HEK293 (cell line): ENCODE results near the gene CREBBP.

Experiments used
- CTCF ChIA-PET: fragments of 350-600 bp; formaldehyde crosslinking; extraction: SDS; loops from one replicate; lab custom pipeline; 2021; ENCODE audit warnings: antibody characterized with exemption; lab: Yijun Ruan, JAX
- POLR2A ChIA-PET: fragments of 300-600 bp; formaldehyde crosslinking; extraction: SDS; loops from one replicate; lab custom pipeline; 2020; ENCODE audit warnings: antibody characterized with exemption, inconsistent platforms; lab: Yijun Ruan, JAX
- H3K27ac ChIP-seq: fragments of 200-500 bp; sonication (Bioruptor generic); 2 replicates; pipeline ENCODE4 v1.5.1; 2014; ENCODE audit warnings: low read depth, low read length, control low read depth, inconsistent platforms; ENCODE audit errors: extremely low read depth
- H3K36me3 ChIP-seq, 2 experiments: fragments of 200-500 bp in 1 of 2; sonication (Bioruptor generic) in 1 of 2; 1 replicate in 1 of 2; 2 replicates in 1 of 2; pipeline ENCODE4 v1.5.1; 2014 to 2017; ENCODE audit warnings: inconsistent platforms in 2 of 2, low read length in 2 of 2; ENCODE audit not compliant: control insufficient read depth in 2 of 2, insufficient read depth in 1 of 2
- H3K4me1 ChIP-seq: fragments of 200-500 bp; sonication (Bioruptor generic); 2 replicates; pipeline ENCODE4 v1.5.1; 2014; ENCODE audit warnings: mild to moderate bottlenecking, low read length, inconsistent platforms; ENCODE audit not compliant: control insufficient read depth, insufficient read depth
- H3K4me3 ChIP-seq: 2 replicates; pipeline ENCODE4 v1.5.1; 2011; ENCODE audit warnings: low read depth, mild to moderate bottlenecking, control low read depth, low read length, moderate library complexity
- H3K9me3 ChIP-seq: fragments of 200-500 bp; sonication (Bioruptor generic); 2 replicates; pipeline ENCODE4 v1.5.1; 2014; ENCODE audit warnings: low read depth, low read length, inconsistent platforms; ENCODE audit not compliant: control insufficient read depth, insufficient read depth
- AEBP2 ChIP-seq: fragments of 450-650 bp; formaldehyde crosslinking; IDR thresholded peaks from 2 replicates; pipeline ENCODE4 v1.5.1; 2016; ENCODE audit warnings: missing biosample characterization, missing genetic modification characterization, borderline replicate concordance
- FEZF1 ChIP-seq: fragments of 450-650 bp; formaldehyde crosslinking; IDR thresholded peaks from 2 replicates; pipeline ENCODE4 v1.5.1; 2016; ENCODE audit warnings: missing biosample characterization, missing genetic modification characterization
- HOXA7 ChIP-seq: sonication (generic); formaldehyde crosslinking; IDR thresholded peaks from 2 replicates; pipeline ENCODE4 v1.8.1; 2022; ENCODE audit warnings: missing genetic modification reagents, borderline replicate concordance
- KLF1 ChIP-seq: fragments of 450-650 bp; formaldehyde crosslinking; IDR thresholded peaks from 2 replicates; pipeline ENCODE4 v1.5.1; 2016; ENCODE audit warnings: missing biosample characterization, missing genetic modification characterization
- KLF8 ChIP-seq: fragments of 450-650 bp; formaldehyde crosslinking; IDR thresholded peaks from 2 replicates; pipeline ENCODE4 v1.5.1; 2016; ENCODE audit warnings: missing biosample characterization, missing genetic modification characterization
- MEIS1 ChIP-seq: sonication (generic); formaldehyde crosslinking; IDR thresholded peaks from 2 replicates; pipeline ENCODE4 v1.8.1; 2022; ENCODE audit warnings: missing genetic modification reagents, mild to moderate bottlenecking, borderline replicate concordance
- MZF1 ChIP-seq: fragments of 450-650 bp; formaldehyde crosslinking; IDR thresholded peaks from 2 replicates; pipeline ENCODE4 v1.5.1; 2017; ENCODE audit warnings: missing biosample characterization, missing genetic modification characterization, borderline replicate concordance
- RBAK ChIP-seq: fragments of 450-650 bp; formaldehyde crosslinking; IDR thresholded peaks from 2 replicates; pipeline ENCODE4 v1.5.1; 2016; ENCODE audit warnings: missing biosample characterization, missing genetic modification characterization
- SALL2 ChIP-seq: fragments of 450-650 bp; formaldehyde crosslinking; IDR thresholded peaks from 2 replicates; pipeline ENCODE4 v1.5.0; 2017; ENCODE audit warnings: missing biosample characterization, mild to moderate bottlenecking, missing genetic modification characterization, borderline replicate concordance
- SETDB1 ChIP-seq: IDR thresholded peaks from one replicate; pipeline ENCODE4 v1.6.1; 2017; ENCODE audit warnings: mild to moderate bottlenecking, low read length, moderate library complexity, mixed read lengths; ENCODE audit not compliant: insufficient read length
- SP7 ChIP-seq: fragments of 450-650 bp; formaldehyde crosslinking; IDR thresholded peaks from 2 replicates; pipeline ENCODE4 v1.5.1; 2016; ENCODE audit warnings: missing biosample characterization, missing genetic modification characterization
- WT1 ChIP-seq: fragments of 450-650 bp; formaldehyde crosslinking; IDR thresholded peaks from 2 replicates; pipeline ENCODE4 v1.5.1; 2016; ENCODE audit warnings: missing biosample characterization, missing genetic modification characterization
- ZBTB11 ChIP-seq: fragments of 450-650 bp; formaldehyde crosslinking; conservative IDR thresholded peaks from 2 replicates; pipeline ENCODE4 v1.5.1; 2016; ENCODE audit warnings: low read depth, missing biosample characterization, missing genetic modification characterization
- ZBTB17 ChIP-seq: fragments of 450-650 bp; formaldehyde crosslinking; IDR thresholded peaks from 2 replicates; pipeline ENCODE4 v1.5.1; 2016; ENCODE audit warnings: missing biosample characterization, missing genetic modification characterization
- ZBTB20 ChIP-seq: fragments of 450-650 bp; formaldehyde crosslinking; IDR thresholded peaks from 2 replicates; pipeline ENCODE4 v1.5.1; 2016; ENCODE audit warnings: missing biosample characterization, missing genetic modification characterization
- ZBTB21 ChIP-seq: fragments of 450-650 bp; formaldehyde crosslinking; IDR thresholded peaks from 2 replicates; pipeline ENCODE4 v1.5.1; 2017; ENCODE audit warnings: missing biosample characterization, missing genetic modification characterization
- ZBTB8A ChIP-seq: fragments of 450-650 bp; formaldehyde crosslinking; IDR thresholded peaks from 2 replicates; pipeline ENCODE4 v1.5.1; 2016; ENCODE audit warnings: missing biosample characterization, missing genetic modification characterization
- ZFP69B ChIP-seq: fragments of 450-650 bp; formaldehyde crosslinking; IDR thresholded peaks from 2 replicates; pipeline ENCODE4 v1.5.1; 2016; ENCODE audit warnings: missing biosample characterization, missing genetic modification characterization
- ZNF18 ChIP-seq: fragments of 450-650 bp; formaldehyde crosslinking; IDR thresholded peaks from 2 replicates; pipeline ENCODE4 v1.5.1; 2016; ENCODE audit warnings: missing biosample characterization, missing genetic modification characterization
- ZNF202 ChIP-seq: fragments of 450-650 bp; formaldehyde crosslinking; IDR thresholded peaks from 2 replicates; pipeline ENCODE4 v1.5.1; 2016; ENCODE audit warnings: missing biosample characterization, missing genetic modification characterization, borderline replicate concordance
- ZNF221 ChIP-seq: fragments of 450-650 bp; formaldehyde crosslinking; IDR thresholded peaks from 2 replicates; pipeline ENCODE4 v1.5.1; 2017; ENCODE audit warnings: missing biosample characterization, missing genetic modification characterization, borderline replicate concordance
- ZNF266 ChIP-seq: fragments of 450-650 bp; formaldehyde crosslinking; IDR thresholded peaks from 2 replicates; pipeline ENCODE4 v1.5.1; 2016; ENCODE audit warnings: missing biosample characterization, missing genetic modification characterization, low read depth
- ZNF544 ChIP-seq: fragments of 450-650 bp; formaldehyde crosslinking; IDR thresholded peaks from 2 replicates; pipeline ENCODE4 v1.5.0; 2017; ENCODE audit warnings: missing biosample characterization, missing genetic modification characterization
- ZNF548 ChIP-seq: fragments of 450-650 bp; formaldehyde crosslinking; IDR thresholded peaks from 2 replicates; pipeline ENCODE4 v1.5.1; 2016; ENCODE audit warnings: missing biosample characterization, missing genetic modification characterization
- ZNF555 ChIP-seq: fragments of 450-650 bp; formaldehyde crosslinking; conservative IDR thresholded peaks from 2 replicates; pipeline ENCODE4 v1.5.1; 2017; ENCODE audit warnings: missing biosample characterization, mild to moderate bottlenecking, missing genetic modification characterization, inconsistent platforms
- ZNF561 ChIP-seq: fragments of 450-650 bp; IDR thresholded peaks from 2 replicates; pipeline ENCODE4 v1.5.1; 2018; ENCODE audit warnings: missing biosample characterization, missing genetic modification characterization, borderline replicate concordance
- ZNF600 ChIP-seq: fragments of 450-650 bp; formaldehyde crosslinking; IDR thresholded peaks from 2 replicates; pipeline ENCODE4 v1.5.1; 2016; ENCODE audit warnings: missing biosample characterization, missing genetic modification characterization
- ZNF626 ChIP-seq: fragments of 450-650 bp; sonication (Bioruptor Pico); formaldehyde crosslinking; IDR thresholded peaks from 2 replicates; pipeline ENCODE4 v1.5.1; 2018; ENCODE audit warnings: missing biosample characterization, missing genetic modification characterization, inconsistent platforms
- ZNF645 ChIP-seq: fragments of 450-650 bp; formaldehyde crosslinking; IDR thresholded peaks from 2 replicates; pipeline ENCODE4; 2016; ENCODE audit warnings: missing biosample characterization, missing genetic modification characterization
- ZNF701 ChIP-seq: fragments of 450-650 bp; formaldehyde crosslinking; IDR thresholded peaks from 2 replicates; pipeline ENCODE4 v1.5.1; 2016; ENCODE audit warnings: missing biosample characterization, missing genetic modification characterization
- ZNF837 ChIP-seq: fragments of 450-650 bp; formaldehyde crosslinking; IDR thresholded peaks from 2 replicates; pipeline ENCODE4 v1.5.1; 2016; ENCODE audit warnings: missing biosample characterization, missing genetic modification characterization
- ZSCAN23 ChIP-seq: fragments of 450-650 bp; formaldehyde crosslinking; IDR thresholded peaks from 2 replicates; pipeline ENCODE4 v1.5.1; 2016; ENCODE audit warnings: missing biosample characterization, missing genetic modification characterization

Gene CREBBP

GRCh38 chr16:3822366-3823045 is 58.0 kb downstream of the CREBBP start:
- Histone ChIP-seq H3K36me3 (no peaks in the 10 kb centered on the region), H3K9me3 (no peaks in the 10 kb centered on the region), H3K4me3 (no peak overlapping the region), H3K27ac (no peak overlapping the region), H3K4me1 (peaks cover 40% of the 10 kb centered on the region)
- CTCF ChIA-PET, result interaction anchor here (0.5 to 1.2 kb wide), 3 partner anchors 144 to 726 kb away, joined by 3 to 5 read pairs (median 3); no protein-coding TSS in a partner anchor
- POLR2A ChIA-PET, result interaction anchor here (1.0 kb wide), 1 partner anchor 10 kb away, joined by 3 read pairs; no protein-coding TSS in a partner anchor
- TF ChIP-seq SP7 (tag by site-specific recombination), result peak; percentile 55; the same call in 1 of the 2 replicates
- TF ChIP-seq ZNF626 (tag by site-specific recombination), result no peak
- TF ChIP-seq ZSCAN23, result peak; percentile 18; the same call in 1 of the 2 replicates
- no peak for TF ChIP-seq ZNF266 (tag by site-specific recombination)
- TF ChIP-seq ZNF202 (tag by site-specific recombination), result no peak
- TF ChIP-seq ZBTB21, result no peak
- no peak for TF ChIP-seq ZNF221 (tag by site-specific recombination)
- TF ChIP-seq ZBTB17 (tag by site-specific recombination), result 0 out of 2 replicates have a peak, but pooled peaks have one; percentile 21
- no peak for TF ChIP-seq AEBP2
- TF ChIP-seq ZBTB20 (tag by site-specific recombination), result no peak
- TF ChIP-seq ZBTB11, result no peak
- no peak for TF ChIP-seq SETDB1
- TF ChIP-seq ZNF701 (tag by site-specific recombination), result no peak
- no peak for TF ChIP-seq KLF1 (tag by site-specific recombination)
- 0 out of 2 replicates have a peak, but pooled peaks have one; percentile 12 for TF ChIP-seq WT1 (tag by site-specific recombination)
- TF ChIP-seq HOXA7 (CRISPR knock-in tag), result no peak
- TF ChIP-seq SALL2, result no peak
- TF ChIP-seq MZF1, result 0 out of 2 replicates have a peak, but pooled peaks have one; percentile 50
- TF ChIP-seq KLF8, result no peak
- peak; percentile 45 for TF ChIP-seq ZNF600
- TF ChIP-seq ZNF18 (tag by site-specific recombination), result no peak
- no peak for TF ChIP-seq RBAK
- no peak for TF ChIP-seq ZNF555 (tag by site-specific recombination)
- TF ChIP-seq ZNF548 (tag by site-specific recombination), result no peak
- TF ChIP-seq ZBTB8A, result peak; percentile 26; the same call in 1 of the 2 replicates
- no peak for TF ChIP-seq ZNF645 (tag by site-specific recombination)
- TF ChIP-seq MEIS1 (CRISPR knock-in tag), result no peak
- no peak for TF ChIP-seq ZFP69B
- no peak for TF ChIP-seq ZNF544
- TF ChIP-seq ZNF561 (tag by site-specific recombination), result no peak
- TF ChIP-seq ZNF837, result no peak
- TF ChIP-seq FEZF1 (tag by site-specific recombination), result no peak
